Measurements from ENCODE around the gene GDPGP1.
"Not testable (repeated sequence)": the region's sequence is repeated elsewhere in the genome, so short reads cannot be mapped to it uniquely, and the experiment has no call there.

The GDPGP1 gene

DNA sequence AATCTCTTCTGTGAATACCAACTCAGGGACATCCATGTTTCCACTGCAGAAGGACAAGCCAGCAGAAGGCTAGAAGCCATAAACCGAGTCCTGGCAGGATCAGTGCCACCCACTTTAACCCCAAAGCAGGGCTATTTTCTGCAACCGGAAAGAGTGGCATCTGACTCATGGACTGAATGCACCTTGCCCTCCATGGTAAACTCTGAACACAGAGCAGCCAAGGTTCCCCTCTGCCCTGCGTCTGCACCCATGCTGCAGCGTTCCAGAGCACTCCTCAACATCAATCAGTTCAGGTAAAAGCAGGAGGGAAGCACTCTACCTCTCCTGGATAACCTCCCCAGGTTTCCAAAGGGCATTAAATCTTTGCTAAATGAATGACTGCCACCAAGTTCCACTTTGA is 30.7 kb downstream of the GDPGP1 start:
- no peak for DNase-seq

DNA sequence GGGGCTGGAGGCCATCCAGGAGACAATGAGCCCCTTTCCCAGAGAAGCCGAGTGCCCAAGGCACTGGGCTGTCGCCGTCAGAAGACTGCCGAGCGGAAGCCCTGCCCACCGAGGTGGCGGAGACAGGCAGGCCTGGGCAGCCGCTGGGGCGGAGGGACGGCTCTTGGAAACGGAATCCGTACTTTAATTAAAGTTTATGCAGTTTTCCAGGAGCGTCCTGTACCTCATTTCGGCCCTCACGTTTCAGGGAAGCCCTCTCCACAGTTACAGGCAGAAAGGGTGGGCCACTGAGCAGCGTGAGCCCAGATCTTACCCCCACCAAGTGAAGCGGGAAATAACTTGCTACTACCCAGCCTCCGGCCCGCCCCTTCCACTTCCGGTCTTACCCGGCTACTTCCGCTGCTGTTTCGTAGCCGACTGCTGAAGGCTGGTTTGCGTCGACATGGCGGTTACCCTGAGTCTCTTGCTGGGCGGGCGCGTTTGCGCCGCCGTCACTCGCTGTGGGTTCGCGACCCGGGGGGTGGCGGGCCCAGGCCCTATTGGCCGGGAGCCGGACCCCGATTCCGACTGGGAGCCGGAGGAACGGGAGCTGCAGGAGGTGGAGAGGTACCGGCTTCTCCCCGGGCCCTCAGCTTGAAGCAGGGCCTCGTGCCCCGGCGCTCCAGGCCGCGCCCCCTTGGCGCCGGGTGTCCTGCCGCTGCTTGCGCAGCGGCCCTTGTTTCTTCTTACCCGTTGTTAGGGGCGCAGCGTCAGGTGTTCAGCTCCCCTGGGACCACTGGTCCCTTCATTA is 31.5 kb downstream of the GDPGP1 start, which contains the start of gene NGRN:
TSS of gene NGRN (plus strand) at position 402 of the 790 bp plus-strand sequence. CDS start at position 443, 41 bp downstream.
- peak; percentile 92 for DNase-seq

- peak; percentile 46 for DNase-seq
Observed at GRCh38 chr15:90266061-90266431, 32.0 kb downstream of the GDPGP1 start.

GRCh38 chr15:90266485-90266884 is 32.5 kb downstream of the GDPGP1 start:
- peak; percentile 19 for DNase-seq

DNA sequence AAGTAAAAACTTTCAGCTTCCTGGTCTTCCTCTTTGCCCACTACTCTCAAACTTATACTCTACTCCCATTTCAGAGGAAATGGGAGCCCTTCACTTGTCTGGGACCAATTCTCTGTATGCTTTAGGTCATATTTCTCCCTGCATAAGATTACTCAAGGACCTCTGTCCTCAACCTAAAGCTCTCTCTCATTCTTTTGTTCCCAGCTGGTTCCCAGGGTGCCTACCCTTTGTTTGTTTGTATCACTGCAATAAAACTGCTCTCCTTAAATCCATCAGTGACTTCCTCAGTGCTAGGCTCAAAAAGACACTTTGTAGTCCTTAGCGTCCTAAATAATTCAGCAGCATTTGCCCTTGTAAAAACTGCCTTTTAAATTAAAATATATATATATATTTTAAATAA is 34.4 kb downstream of the GDPGP1 start:
- no peak for DNase-seq

- DNase-seq: no peak
Observed at GRCh38 chr15:90270502-90271150, 36.6 kb downstream of the GDPGP1 start.

DNA sequence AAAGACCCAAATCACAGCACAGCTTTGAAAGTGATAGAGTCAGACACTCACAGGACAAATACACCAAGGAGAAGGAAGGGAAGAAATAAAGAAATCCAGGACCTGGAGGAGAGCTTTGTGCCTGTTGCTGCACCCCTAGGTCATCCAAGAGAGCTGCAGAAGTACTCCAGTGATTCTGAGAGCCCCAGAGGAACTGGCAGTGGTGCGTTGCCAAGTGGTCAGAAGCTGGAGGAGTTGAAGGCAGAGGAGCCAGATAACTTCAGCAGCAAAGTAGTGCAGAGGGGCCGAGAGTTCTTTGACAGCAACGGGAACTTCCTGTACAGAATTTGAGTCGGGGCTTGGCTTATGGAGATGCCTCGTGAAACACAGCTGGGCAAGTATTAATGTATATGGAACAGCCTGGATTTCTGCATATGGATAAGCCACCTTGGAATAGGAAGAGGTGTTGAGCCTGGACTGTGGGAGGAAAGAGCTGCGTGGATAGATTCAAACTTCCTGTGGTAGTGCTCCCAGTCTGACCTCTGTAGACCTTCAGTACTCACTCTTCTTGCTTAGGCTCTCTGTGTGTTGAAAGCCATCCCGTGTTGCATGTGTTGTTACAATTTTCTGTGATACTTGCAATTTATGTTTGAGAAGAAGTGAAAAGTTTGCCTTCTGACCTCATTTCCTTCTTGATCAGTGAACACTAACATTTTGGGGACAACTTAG is 37.6 kb downstream of the GDPGP1 start:
- DNase-seq: no peak

GRCh38 chr15:90278467-90278866 is 44.5 kb downstream of the GDPGP1 start:
- DNase-seq: not testable (repeated sequence)

DNA sequence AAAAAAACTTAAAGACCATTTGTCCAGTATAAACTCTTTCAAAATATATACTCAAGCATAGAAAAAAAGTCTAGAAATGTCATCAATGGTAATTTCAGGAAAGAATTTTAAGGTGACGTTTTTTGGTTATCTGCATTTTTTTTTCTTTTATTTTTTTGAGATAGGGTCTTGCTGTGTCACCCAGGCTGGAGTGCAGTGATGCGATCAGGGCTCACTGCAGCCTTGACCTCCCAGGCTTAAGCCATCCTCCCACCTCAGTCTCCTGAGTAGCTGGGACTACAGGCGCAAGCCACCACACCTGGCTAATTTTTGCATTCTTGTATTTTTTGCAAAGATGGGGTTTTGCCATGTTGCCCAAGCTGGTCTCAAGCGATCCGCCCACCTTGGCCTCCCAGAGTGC is 46.7 kb downstream of the GDPGP1 start:
- DNase-seq: not testable (repeated sequence)

GRCh38 chr15:90281637-90282036 is 47.6 kb downstream of the GDPGP1 start:
- not testable (repeated sequence) for DNase-seq

DNA sequence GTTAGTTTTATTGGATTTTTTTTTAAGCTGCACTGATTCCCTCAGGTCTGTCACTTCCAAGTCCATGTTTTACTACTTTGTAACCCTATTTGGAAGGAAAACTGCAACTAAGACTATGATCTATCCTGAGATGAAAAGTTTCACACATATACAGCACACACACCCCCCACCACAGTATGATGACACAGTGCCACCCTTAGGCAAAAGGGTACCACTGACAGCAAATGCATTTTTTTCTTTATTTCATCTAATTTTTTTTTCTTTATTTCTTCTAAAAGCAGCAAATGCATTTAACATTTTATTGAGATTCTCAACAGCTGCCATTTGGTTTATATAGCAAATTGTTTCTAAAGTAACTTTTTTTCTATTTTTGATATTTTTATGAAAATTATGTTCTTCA is 52.7 kb downstream of the GDPGP1 start:
- peak; percentile 40 for DNase-seq

DNA sequence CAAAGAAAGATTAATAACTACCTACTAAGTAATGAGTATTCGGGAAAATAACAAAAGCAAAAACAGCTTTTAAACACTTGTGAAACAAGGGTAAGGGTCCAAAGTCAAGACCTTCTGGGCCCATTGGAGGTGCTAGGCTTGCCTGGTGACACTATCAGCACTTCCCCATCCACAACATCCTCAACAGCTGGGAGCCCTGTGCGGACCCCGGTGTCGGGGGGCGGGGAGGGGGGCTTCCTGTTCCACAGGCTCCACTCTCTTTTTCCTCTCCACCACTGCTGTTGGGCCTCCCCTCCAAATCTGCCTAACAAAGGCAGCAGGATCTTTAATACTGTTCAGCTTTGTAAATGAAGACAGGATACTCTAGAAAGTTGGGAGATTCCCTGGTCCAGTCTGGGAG is 53.1 kb downstream of the GDPGP1 start:
- DNase-seq: no peak

- DNase-seq: no peak
Observed at GRCh38 chr15:90287946-90288345, 53.9 kb downstream of the GDPGP1 start.

DNA sequence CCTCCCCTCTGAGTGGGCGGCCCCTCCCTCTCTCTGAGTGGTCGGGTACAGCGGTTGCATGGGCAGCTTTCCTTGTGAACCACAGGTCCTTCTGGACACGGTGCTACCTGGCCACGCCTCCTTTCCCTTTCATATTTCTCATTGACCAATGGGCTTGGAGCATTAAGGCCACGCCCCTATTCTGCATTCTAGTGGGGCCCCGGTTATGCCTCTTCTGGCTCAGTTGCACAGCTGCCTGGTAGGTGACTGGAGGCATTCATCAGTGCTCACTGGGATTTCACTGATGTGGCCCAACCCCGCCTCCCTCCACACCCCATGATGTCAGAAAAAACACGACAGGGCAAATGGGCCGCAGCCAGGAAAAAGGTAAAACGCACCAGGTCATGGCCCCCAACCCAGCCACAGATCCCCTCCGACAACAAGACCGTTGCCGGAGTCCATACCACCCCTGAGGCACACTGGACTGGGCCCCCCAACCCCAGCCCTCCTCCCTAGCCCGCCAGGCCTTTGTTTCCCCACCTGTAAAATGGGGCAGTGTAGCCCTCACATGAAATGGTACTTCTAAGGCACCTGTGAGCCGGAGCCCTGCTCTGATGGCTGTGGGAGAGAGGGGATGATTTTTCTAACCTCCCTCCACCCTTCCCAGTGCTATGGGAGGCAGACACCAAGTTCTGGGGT is 57.8 kb downstream of the GDPGP1 start:
- DNase-seq: no peak

DNA sequence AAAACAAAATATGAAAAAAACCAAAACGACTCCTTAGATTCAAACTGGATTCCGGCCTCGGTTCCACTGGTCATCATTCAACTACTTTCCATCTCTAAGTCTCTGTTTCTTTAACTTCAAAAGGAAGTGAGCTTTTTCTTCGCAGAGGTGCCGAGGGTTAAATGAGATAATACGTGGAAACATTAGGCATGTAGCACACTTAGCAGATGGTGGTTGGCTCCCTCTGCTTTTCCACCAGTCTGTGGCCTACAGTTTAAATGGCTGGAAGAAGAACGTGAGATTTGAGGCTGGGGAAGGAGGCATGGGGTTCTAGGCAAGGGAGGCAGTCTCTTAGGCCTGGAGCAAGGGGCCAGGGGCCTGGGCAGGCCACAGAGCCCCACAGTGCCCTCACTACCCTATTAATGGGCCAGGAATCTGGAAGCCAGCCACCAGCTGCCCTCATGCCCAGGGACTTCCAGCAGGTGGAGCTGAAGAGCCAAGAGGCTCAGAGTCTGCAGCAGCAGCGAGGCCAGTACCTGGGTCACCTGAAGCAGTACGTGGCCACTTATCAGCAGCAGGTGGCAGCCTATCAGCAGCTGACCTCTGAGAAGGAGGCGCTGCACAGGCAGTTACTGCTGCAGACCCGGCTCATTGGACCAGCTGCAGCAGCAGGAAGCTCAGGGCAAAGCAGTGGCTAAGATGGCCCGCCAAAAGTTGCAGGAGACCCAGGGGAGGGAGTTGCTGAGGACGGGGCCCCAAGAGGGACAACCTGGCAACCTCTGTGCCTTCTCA is 59.2 kb downstream of the GDPGP1 start:
- DNase-seq: peak; percentile 74

DNA sequence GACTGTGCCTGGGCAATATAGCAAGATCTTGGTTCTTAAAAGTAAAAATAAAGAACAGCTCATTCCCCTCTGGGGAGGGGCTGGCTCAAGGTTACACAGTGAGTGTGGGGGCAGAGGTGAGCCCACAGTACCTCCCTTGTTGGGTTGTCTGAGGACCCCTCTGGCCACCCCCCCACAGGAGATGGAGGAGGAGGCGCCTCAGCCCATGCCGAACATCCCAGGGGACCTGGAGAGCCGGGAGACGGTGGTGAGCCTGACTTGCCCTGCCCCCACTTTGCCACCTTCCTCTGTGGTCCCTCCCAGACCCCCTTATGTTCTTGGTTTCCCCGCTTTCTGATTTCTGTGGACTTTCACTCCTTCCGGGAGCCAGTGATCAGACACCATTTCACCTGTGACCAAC is 60.1 kb downstream of the GDPGP1 start:
- DNase-seq: no peak

GRCh38 chr15:90294601-90295269 is 60.7 kb downstream of the GDPGP1 start:
- no peak for DNase-seq

- DNase-seq: no peak
Observed at GRCh38 chr15:90295270-90295648, 61.2 kb downstream of the GDPGP1 start.
